GM23338 (cell line): Measurements from ENCODE around the gene SEC16A. TPM values are rescaled to one million over a fixed set of nuclear protein-coding genes. Genes with fewer than 3 reads are reported as not detected.

Experiments
- ATAC-seq: fragments of 200-7000 bp; cut with Tn5 transposase; 3 replicates; pipeline ENCODE4 v1.9.1; 2020
- DNase-seq: peaks from one replicate; pipeline ENCODE4 v3.0.0-alpha.2; 2015; ENCODE audit warnings: low spot score
- H2AFZ ChIP-seq: fragments of 200-600 bp; sonication (generic); 2 replicates; pipeline ENCODE4 v1.8.0; 2016; ENCODE audit warnings: antibody characterized with exemption, mild to moderate bottlenecking, moderate library complexity
- H3F3A ChIP-seq: fragments of 200-600 bp; sonication (generic); replicated peaks from 2 replicates; pipeline ENCODE4 v1.8.0; 2017; ENCODE audit warnings: antibody characterized with exemption, mixed run types, low read depth
- H3K27ac ChIP-seq: fragments of 200-600 bp; sonication (generic); 2 replicates; pipeline ENCODE4 v1.6.1; 2016; ENCODE audit warnings: low read depth
- H3K27me3 ChIP-seq: fragments of 200-600 bp; sonication (generic); 2 replicates; pipeline ENCODE4 v1.8.0; 2016; ENCODE audit warnings: mild to moderate bottlenecking, mixed run types, moderate library complexity; ENCODE audit not compliant: insufficient read depth
- H3K36me3 ChIP-seq: fragments of 200-600 bp; sonication (generic); 2 replicates; pipeline ENCODE4 v1.8.0; 2016; ENCODE audit warnings: mild to moderate bottlenecking; ENCODE audit not compliant: insufficient read depth
- H3K4me1 ChIP-seq: fragments of 200-600 bp; sonication (generic); 2 replicates; pipeline ENCODE4 v1.8.0; 2016; ENCODE audit warnings: mild to moderate bottlenecking, moderate library complexity; ENCODE audit not compliant: insufficient read depth
- H3K4me2 ChIP-seq: fragments of 200-600 bp; sonication (generic); 2 replicates; pipeline ENCODE4 v1.7.1; 2017; ENCODE audit warnings: mixed run types
- H3K4me3 ChIP-seq: fragments of 200-600 bp; sonication (generic); 2 replicates; pipeline ENCODE4 v1.6.1; 2016; ENCODE audit warnings: mixed run types
- H3K79me2 ChIP-seq: fragments of 200-600 bp; sonication (generic); replicated peaks from 2 replicates; pipeline ENCODE4 v1.8.0; 2017; ENCODE audit warnings: mild to moderate bottlenecking; ENCODE audit not compliant: insufficient read depth
- H3K9me2 ChIP-seq: fragments of 200-600 bp; sonication (generic); 2 replicates; pipeline ENCODE4 v1.8.0; 2017; ENCODE audit not compliant: insufficient read depth
- H4K20me1 ChIP-seq: fragments of 200-600 bp; sonication (generic); replicated peaks from 2 replicates; pipeline ENCODE4 v1.8.0; 2017; ENCODE audit warnings: mild to moderate bottlenecking; ENCODE audit not compliant: insufficient read depth
- H3K27ac Mint-ChIP-seq: 2 replicates; pipeline ENCODE4 v1.8.0; 2020; ENCODE audit warnings: inconsistent platforms, mild to moderate bottlenecking, moderate library complexity, mixed read lengths
- H3K27me3 Mint-ChIP-seq: 3 replicates; pipeline ENCODE4 v1.8.0; 2022; ENCODE audit warnings: low read depth, mild to moderate bottlenecking, moderate library complexity, mixed read lengths, inconsistent platforms; ENCODE audit not compliant: insufficient read depth, poor library complexity
- H3K36me3 Mint-ChIP-seq: 3 replicates; pipeline ENCODE4 v1.8.0; 2021; ENCODE audit warnings: low read depth, mild to moderate bottlenecking, inconsistent platforms, moderate library complexity, mixed read lengths
- H3K4me1 Mint-ChIP-seq: 3 replicates; pipeline ENCODE4 v1.8.0; 2020; ENCODE audit warnings: mild to moderate bottlenecking, inconsistent platforms, mixed read lengths
- H3K4me3 Mint-ChIP-seq: 3 replicates; pipeline ENCODE4 v1.8.0; 2021; ENCODE audit warnings: moderate library complexity, mild to moderate bottlenecking, inconsistent platforms, mixed read lengths
- H3K9me3 Mint-ChIP-seq: 3 replicates; pipeline ENCODE4 v1.8.0; 2020; ENCODE audit warnings: moderate library complexity, mild to moderate bottlenecking, inconsistent platforms, mixed read lengths
- CREB1 ChIP-seq: fragments of 250-450 bp; sonication (Bioruptor Pico); IDR thresholded peaks from 2 replicates; pipeline ENCODE4 v1.5.0; 2020; ENCODE audit warnings: low read depth, mild to moderate bottlenecking, moderate library complexity
- CTCF ChIP-seq, 2 experiments: fragments of 200-600 bp in 1 of 2; sonication (generic) in 1 of 2; conservative IDR thresholded peaks; 2 replicates each; pipeline versions ENCODE4 v1.5.1 to v1.6.1; 2016 to 2017; ENCODE audit warnings: antibody characterized with exemption in 2 of 2, low read depth in 2 of 2, mild to moderate bottlenecking in 2 of 2, moderate library complexity in 1 of 2
- EZH2phosphoT487 ChIP-seq: fragments of 200-600 bp; sonication (generic); IDR thresholded peaks from one replicate; pipeline ENCODE4 v1.8.1; 2018; ENCODE audit warnings: antibody characterized with exemption; ENCODE audit not compliant: unreplicated experiment
- JUNB ChIP-seq: IDR thresholded peaks from one replicate; pipeline ENCODE4 v1.6.1; 2016; ENCODE audit warnings: antibody characterized with exemption; ENCODE audit not compliant: unreplicated experiment
- POLR2AphosphoS5 ChIP-seq: IDR thresholded peaks from 2 replicates; pipeline ENCODE4 v1.6.1; 2016; ENCODE audit warnings: antibody characterized with exemption, low read depth
- ZNF462 ChIP-seq: fragments of 250-450 bp; sonication (Bioruptor Pico); IDR thresholded peaks from 2 replicates; pipeline ENCODE4 v1.5.0; 2020; ENCODE audit warnings: mild to moderate bottlenecking, moderate library complexity
- polyA plus RNA-seq: library from polyadenylated mRNA; unstranded; fragments of >200 nt; fragmentation: Nextera tagmentation; extraction: Ambion mirVana; gene quantifications from 2 replicates; pipeline ENCODE4 v1.2.1, GENCODE V29; 2016
- total RNA-seq: library from RNA; depleted of rRNA; stranded (reverse); fragments of >200 nt; shearing (Covaris generic); gene quantifications from 2 replicates; pipeline ENCODE4 v1.2.3, GENCODE V29; 2014

The SEC16A gene
- total and polyA plus RNA-seq, 2 experiments from 2014 or later, result 34.0 to 59.2 TPM

GRCh38 chr9:136456258-136456657 lies 26.6 kb downstream of the SEC16A start (continued):
- no peak for TF ChIP-seq ZNF462 (CRISPR knock-in tag)

GRCh38 chr9:136455043-136456002 lies 27.5 kb downstream of the SEC16A start:
- H2AFZ ChIP-seq, result no peak overlapping the region
- no peak for ATAC-seq
- peaks cover 83% of the 10 kb centered on the region for H3K36me3 Mint-ChIP-seq
- H3K9me3 Mint-ChIP-seq, result peaks cover 4% of the 10 kb centered on the region; the same call in 2 of the 3 replicates
- H3K4me3 ChIP-seq, result no peak overlapping the region
- peaks cover 10% of the 10 kb centered on the region for H3K27me3 Mint-ChIP-seq
- H3F3A ChIP-seq, result 0 out of 2 replicates have a peak, but pooled peaks cover 7% of the 10 kb centered on the region
- peaks cover 3% of the 10 kb centered on the region; the same call in 1 of the 2 replicates for H4K20me1 ChIP-seq
- H3K4me2 ChIP-seq, result no peak overlapping the region
- H3K27me3 ChIP-seq, result no peaks in the 10 kb centered on the region
- H3K9me2 ChIP-seq, result no peaks in the 10 kb centered on the region
- H3K79me2 ChIP-seq, result no peaks in the 10 kb centered on the region; the same call in 1 of the 2 replicates
- H3K36me3 ChIP-seq, result peaks cover 24% of the 10 kb centered on the region
- H3K4me1 Mint-ChIP-seq, result no peaks in the 10 kb centered on the region
- H3K27ac Mint-ChIP-seq, result no peak overlapping the region
- no peak overlapping the region for H3K4me3 Mint-ChIP-seq
- DNase-seq, result no peak
- no peak overlapping the region for H3K27ac ChIP-seq
- H3K4me1 ChIP-seq, result no peaks in the 10 kb centered on the region
- TF ChIP-seq CTCF (conservative IDR thresholded peaks at IDR 0.05; ENCODE audit: low read depth in 2 of 2), result no peak
- TF ChIP-seq EZH2phosphoT487, result no peak
- no peak for TF ChIP-seq JUNB
- no peak for TF ChIP-seq POLR2AphosphoS5
- no peak for TF ChIP-seq CREB1 (CRISPR knock-in tag)
